K562 (cell line): ENCODE measurements around the gene CDK4. TPM values are rescaled to one million over a fixed set of nuclear protein-coding genes. Genes with fewer than 3 reads are reported as not detected.

Experiments
- ATAC-seq: fragments of 200-7000 bp; cut with Tn5 transposase; 3 replicates; pipeline ENCODE4 v1.9.1; 2020; ENCODE audit warnings: moderate library complexity
- BruUV-seq: library from RNA; stranded (reverse); fragments of 400-500 nt; replicated peaks from 2 replicates; lab custom pipeline; 2021; lab: Mats Ljungman, UMichigan
- CTCF ChIA-PET: fragments of 300-600 bp; formaldehyde crosslinking; extraction: SDS; loops from one replicate; lab custom pipeline; 2021; ENCODE audit warnings: low intra/inter-chr PET ratio; lab: Yijun Ruan, JAX
- POLR2A ChIA-PET: fragments of 300-600, 350-650 bp; sonication (Branson Sonifier 250); formaldehyde crosslinking; extraction: SDS; loops from one replicate; lab custom pipeline; 2021; ENCODE audit warnings: antibody characterized with exemption, inconsistent platforms; lab: Yijun Ruan, JAX
- DNase-seq, 4 experiments: peaks; one replicate each; pipeline versions ENCODE4 v3.0.0 to v3.0.0-alpha.2; 2011 to 2018; ENCODE audit warnings: low spot score in 3 of 4, mixed read lengths in 3 of 4; ENCODE audit errors: extremely low read depth in 1 of 4
- FAIRE-seq: peaks from 2 replicates; lab custom pipeline; 2011; peaks lifted over from hg19 to GRCh38; lab: Jason Lieb, UNC
- H2AFZ ChIP-seq: 2 replicates; pipeline ENCODE4 v1.6.0; 2011; ENCODE audit warnings: low read depth, low read length, control low read depth, inconsistent platforms
- H3K27ac ChIP-seq: fragments of 200-600 bp; 3 replicates; pipeline ENCODE4 v1.8.0; 2011; ENCODE audit warnings: low read depth, mild to moderate bottlenecking, control low read depth, inconsistent platforms, low read length, moderate library complexity, mixed read lengths; ENCODE audit errors: extremely low read depth
- H3K27me3 ChIP-seq, 2 experiments: fragments of 300-600 bp in 1 of 2; 2 replicates in 1 of 2; 3 replicates in 1 of 2; pipeline versions ENCODE4 v1.6.0 to v1.8.0; 2011; ENCODE audit warnings: inconsistent platforms in 2 of 2, low read length in 2 of 2, mild to moderate bottlenecking in 1 of 2, mixed read lengths in 1 of 2, moderate library complexity in 1 of 2; ENCODE audit not compliant: control insufficient read depth in 2 of 2, insufficient read depth in 2 of 2
- H3K36me3 ChIP-seq: fragments of 300-600 bp; 3 replicates; pipeline ENCODE4 v1.8.0; 2011; ENCODE audit warnings: mild to moderate bottlenecking, low read length, inconsistent platforms; ENCODE audit not compliant: control insufficient read depth, insufficient read depth
- H3K4me1 ChIP-seq, 2 experiments: fragments of 200-600 bp in 1 of 2; replicated peaks in 1 of 2; 2 replicates in 1 of 2; 3 replicates in 1 of 2; pipeline versions ENCODE4 v1.5.1 to v1.8.0; 2011; ENCODE audit warnings: inconsistent platforms in 2 of 2, low read length in 2 of 2, mild to moderate bottlenecking in 1 of 2, mixed read lengths in 1 of 2, moderate library complexity in 1 of 2; ENCODE audit not compliant: control insufficient read depth in 2 of 2, insufficient read depth in 2 of 2
- H3K4me2 ChIP-seq: 2 replicates; pipeline ENCODE4 v1.6.1; 2011; ENCODE audit warnings: low read length, control low read depth, inconsistent platforms, mixed read lengths; ENCODE audit not compliant: insufficient read depth
- H3K4me3 ChIP-seq: fragments of 200-600 bp; sonication (generic), shearing (Covaris generic); 2 replicates; pipeline ENCODE4 v1.5.1; 2016; ENCODE audit warnings: control low read depth, inconsistent platforms
- H3K79me2 ChIP-seq: fragments of 200-600 bp; 3 replicates; pipeline ENCODE4 v1.8.0; 2011; ENCODE audit warnings: low read length, inconsistent platforms; ENCODE audit not compliant: control insufficient read depth, insufficient read depth
- H3K9ac ChIP-seq, 2 experiments: 2 replicates each; pipeline versions ENCODE4 v1.6.0 to v1.6.1; 2011; ENCODE audit warnings: low read depth in 2 of 2, low read length in 2 of 2, control low read depth in 1 of 2, inconsistent platforms in 1 of 2, mild to moderate bottlenecking in 1 of 2, mixed read lengths in 1 of 2; ENCODE audit not compliant: insufficient read depth in 1 of 2
- H3K9me1 ChIP-seq: one replicate; pipeline ENCODE4 v1.6.0; 2011; ENCODE audit warnings: inconsistent platforms, mild to moderate bottlenecking, low read length, moderate library complexity; ENCODE audit not compliant: control insufficient read depth, insufficient read depth
- H3K9me3 ChIP-seq: replicated peaks from 2 replicates; pipeline ENCODE4 v1.5.1; 2011; ENCODE audit warnings: low read depth, low read length, inconsistent platforms; ENCODE audit not compliant: control insufficient read depth, insufficient read depth
- H4K20me1 ChIP-seq: replicated peaks from 2 replicates; pipeline ENCODE4 v1.6.1; 2011; ENCODE audit warnings: low read length, inconsistent platforms, mixed read lengths; ENCODE audit not compliant: control insufficient read depth, insufficient read depth
- FOXJ3 ChIP-seq: sonication (generic); formaldehyde crosslinking; IDR thresholded peaks from 2 replicates; pipeline ENCODE4 v1.4.0; 2020; ENCODE audit warnings: mild to moderate bottlenecking, missing genetic modification reagents
- PATZ1 ChIP-seq: fragments of 250-450 bp; sonication (Bioruptor Pico); IDR thresholded peaks from 2 replicates; pipeline ENCODE4 v1.5.0; 2020; ENCODE audit warnings: mild to moderate bottlenecking, borderline replicate concordance
- RFX1 ChIP-seq: fragments of 450-650 bp; IDR thresholded peaks from 2 replicates; pipeline ENCODE4 v1.6.1; 2016; ENCODE audit warnings: mild to moderate bottlenecking, moderate library complexity
- STAG1 ChIP-seq: sonication (generic); formaldehyde crosslinking; IDR thresholded peaks from 2 replicates; pipeline ENCODE4 v1.5.0; 2020; ENCODE audit warnings: missing genetic modification reagents, borderline replicate concordance
- ZNF146 ChIP-seq: IDR thresholded peaks from one replicate; pipeline ENCODE4 v1.6.1; 2018; ENCODE audit warnings: missing compliant biosample characterization; ENCODE audit not compliant: unreplicated experiment
- ZNF224 ChIP-seq: sonication (generic); formaldehyde crosslinking; IDR thresholded peaks from 2 replicates; pipeline ENCODE4 v1.8.0; 2022; ENCODE audit warnings: mild to moderate bottlenecking, missing genetic modification reagents
- ZNF24 ChIP-seq: fragments of 450-650 bp; IDR thresholded peaks from 2 replicates; pipeline ENCODE4 v1.6.1; 2016
- ZNF75A ChIP-seq: fragments of 450-650 bp; formaldehyde crosslinking; IDR thresholded peaks from 2 replicates; pipeline ENCODE4 v1.4.0; 2020; ENCODE audit warnings: mild to moderate bottlenecking
- ZNF764 ChIP-seq: fragments of 250-450 bp; sonication (Bioruptor Pico); IDR thresholded peaks from 2 replicates; pipeline ENCODE4 v1.4.0; 2020; ENCODE audit warnings: low read depth, mild to moderate bottlenecking, moderate library complexity
- WGBS: fragments of 100-300 bp; shearing (Covaris generic); methylation state at CpG from one replicate; pipeline ENCODE4 v1.1.6; 2016; ENCODE audit warnings: low coverage, mixed read lengths; ENCODE audit not compliant: insufficient coverage; ENCODE audit errors: missing lambda C conversion rate; 5-methylcytosine and 5-hydroxymethylcytosine counted together
- in situ Hi-C: fragments of 300-500 bp; cut with MboI; formaldehyde crosslinking; loops from 4 replicates; pipeline ENCODE4 v1.15.0; 2018; ENCODE audit warnings: inconsistent platforms, mixed read lengths
- intact Hi-C: fragments of 100-400 bp; cut with micrococcal nuclease; formaldehyde crosslinking; loops from 2 replicates; pipeline ENCODE4 v1.14.2; 2022
- polyA plus RNA-seq, 8 experiments: library from polyadenylated mRNA; depleted of rRNA in 4 of 8; stranded (reverse) in 5 of 8; unstranded in 3 of 8; fragments of >200 nt; fragmentation: Nextera tagmentation in 2 of 8; fragmentation: Illumina TruSeq in 1 of 8; extraction: Ambion mirVana in 2 of 8; extraction: Trizol in 1 of 8; gene quantifications; 2 replicates each; pipeline versions ENCODE4 v1.2.1 to v1.2.3, GENCODE V29; 2011 to 2014; ENCODE audit warnings: inconsistent platforms in 1 of 8, missing spikeins in 1 of 8
- total RNA-seq, 7 experiments: library from RNA; depleted of rRNA in 6 of 7; stranded (reverse); fragments of >200 nt in 6 of 7; fragmentation: Illumina TruSeq in 2 of 7; extraction: Trizol in 2 of 7; gene quantifications; 2 replicates each; pipeline versions ENCODE4 v1.2.1 to v1.2.3, GENCODE V29; 2011 to 2021; ENCODE audit warnings: low replicate concordance in 1 of 7

The CDK4 gene
- total and polyA plus RNA-seq, 9 of the 15 experiments (the other 6 are each of a cell fraction or from before 2014, with no cell fraction given), result 37.8 to 436 (median 238) TPM

DNA sequence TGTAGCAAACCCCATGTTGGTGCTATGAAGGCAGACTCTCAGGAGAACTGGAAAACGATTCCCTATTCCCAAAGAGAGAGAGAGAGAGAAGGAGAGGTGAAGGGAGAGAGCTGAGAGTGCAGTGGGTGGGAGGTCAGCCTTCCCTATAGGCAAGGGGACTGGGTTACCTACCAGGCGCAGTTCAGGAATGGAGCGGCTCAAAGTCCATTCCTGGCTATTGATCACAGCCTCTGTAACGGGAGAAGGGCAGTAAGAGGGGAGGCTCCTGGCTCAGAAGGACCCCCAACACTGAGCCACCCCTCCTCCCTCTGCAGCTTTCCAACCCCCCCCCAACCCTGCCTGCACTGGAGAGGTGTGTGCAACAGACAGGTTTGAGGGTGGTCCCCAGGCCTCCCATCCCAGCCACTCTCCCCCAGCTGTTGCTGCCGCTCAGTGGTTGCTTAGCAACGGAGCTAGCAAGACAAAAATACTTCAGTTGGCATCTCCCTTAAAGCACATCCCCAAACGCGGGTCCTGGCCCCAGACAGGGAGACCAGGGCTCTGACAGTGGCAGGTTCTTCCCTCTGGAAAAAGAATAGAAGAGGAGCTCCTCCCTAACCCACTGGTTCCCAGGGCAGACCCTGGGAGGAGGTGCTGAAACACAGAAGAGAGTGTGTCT lies 16.8 kb downstream of the CDK4 start:
- no peaks in the 10 kb centered on the region for H3K36me3 ChIP-seq
- TF ChIP-seq ZNF224 (CRISPR knock-in tag) (no peak), ZNF24 (no peak), ZNF764 (no peak), FOXJ3 (CRISPR knock-in tag) (no peak), ZNF75A (no peak), PATZ1 (CRISPR knock-in tag) (no peak), STAG1 (CRISPR knock-in tag) (no peak), ZNF146 (CRISPR knock-in tag) (no peak), RFX1 (peak; percentile 95)
- TF ChIP-seq, all 486 proteins: peak for 1
- peaks cover 4% of the 10 kb centered on the region for H3K9me1 ChIP-seq
- no peaks in the 10 kb centered on the region for H3K9me3 ChIP-seq
- in situ Hi-C loops (no loop called here), intact Hi-C loops (loop anchor here (5.0 kb wide), 1 partner anchor 213 kb away; the partner anchor contains the start of genes DDIT3 and MBD6)
- peaks cover 28 to 66% of the 10 kb centered on the region in 2 experiments for H3K27me3 ChIP-seq
- H3K79me2 ChIP-seq, result no peaks in the 10 kb centered on the region
- H3K4me2 ChIP-seq, result peak overlapping the region; percentile 81
- no peak overlapping the region for H3K9ac ChIP-seq
- H3K4me1 ChIP-seq, result peaks cover 9 to 31% of the 10 kb centered on the region in 2 experiments; a peak in 4 of 5 replicates
- POLR2A ChIA-PET, result interaction anchor here (0.5 to 3.5 kb wide), 7 partner anchors 10 to 606 kb away, joined by 3 to 15 read pairs (median 4); partner anchors contain the start of genes DCTN2 and TSPAN31
- no peak for DNase-seq
- H3K27ac ChIP-seq, result no peak overlapping the region
- H2AFZ ChIP-seq, result peak overlapping the region; percentile 94
- 3% methylated on average over 6 of the region's 8 CpGs for WGBS
- ATAC-seq, result no peak
- CTCF ChIA-PET, result interaction anchor here (2.3 kb wide), 1 partner anchor 152 kb away, joined by 17 read pairs; no protein-coding TSS in a partner anchor
- no peak overlapping the region for H3K4me3 ChIP-seq
- no peak for FAIRE-seq
- no peaks in the 10 kb centered on the region for H4K20me1 ChIP-seq
- BruUV-seq, result no TSS peak
